Ascending aorta (tissue), 2 donors: Measurements from ENCODE around the gene SMURF2. TPM values are rescaled to one million over a fixed set of nuclear protein-coding genes. Genes with fewer than 3 reads are reported as not detected.

ENCODE experiments used
- DNase-seq, 2 donors: peaks; one replicate each; pipeline ENCODE4 v3.0.0-alpha.2; 2019; ENCODE audit warnings: low spot score in 2 of 2
- H3K27ac ChIP-seq, 2 donors: fragments of 200-600 bp; sonication (generic); one replicate each; pipeline ENCODE4 v1.5.1; 2016 to 2017; ENCODE audit warnings: mild to moderate bottlenecking in 1 of 2
- H3K27me3 ChIP-seq: fragments of 200-600 bp; sonication (generic); one replicate; pipeline ENCODE4 v1.5.1; 2017
- H3K36me3 ChIP-seq, 2 donors: fragments of 200-600 bp; sonication (generic); one replicate each; pipeline ENCODE4 v1.5.1; 2016
- H3K4me1 ChIP-seq, 2 donors: fragments of 200-600 bp; sonication (generic); one replicate each; pipeline ENCODE4 v1.5.1; 2016 to 2017; ENCODE audit warnings: mild to moderate bottlenecking in 1 of 2
- H3K4me3 ChIP-seq, 2 donors: fragments of 200-600 bp; sonication (generic); one replicate each; pipeline ENCODE4 v1.5.1; 2016 to 2017; ENCODE audit warnings: mild to moderate bottlenecking in 1 of 2
- H3K9me3 ChIP-seq, 2 donors: fragments of 200-600 bp; sonication (generic); one replicate each; pipeline ENCODE4 v1.5.1; 2016
- intact Hi-C: fragments of 100-400 bp; cut with DNase I; formaldehyde crosslinking; loops from one replicate; pipeline ENCODE4 v1.15.1; 2023
- total RNA-seq: library from RNA; depleted of rRNA; stranded (reverse); fragments of >200 nt; gene quantifications from one replicate; pipeline ENCODE4 v1.1.0, GENCODE V29; 2016
- TF ChIP-seq, protein P1 (sequence below), 3 experiments: fragments of 200-600 bp in 2 of 3; fragments of 450-650 bp in 1 of 3; sonication (generic) in 2 of 3; IDR thresholded peaks; one replicate each; pipeline ENCODE4 v1.5.1; 2016 to 2019; ENCODE audit warnings: antibody characterized with exemption in 3 of 3, mild to moderate bottlenecking in 1 of 3, moderate library complexity in 1 of 3

The SMURF2 gene
- total RNA-seq, 1 donor from 2014 or later, result 17.6 TPM

DNA sequence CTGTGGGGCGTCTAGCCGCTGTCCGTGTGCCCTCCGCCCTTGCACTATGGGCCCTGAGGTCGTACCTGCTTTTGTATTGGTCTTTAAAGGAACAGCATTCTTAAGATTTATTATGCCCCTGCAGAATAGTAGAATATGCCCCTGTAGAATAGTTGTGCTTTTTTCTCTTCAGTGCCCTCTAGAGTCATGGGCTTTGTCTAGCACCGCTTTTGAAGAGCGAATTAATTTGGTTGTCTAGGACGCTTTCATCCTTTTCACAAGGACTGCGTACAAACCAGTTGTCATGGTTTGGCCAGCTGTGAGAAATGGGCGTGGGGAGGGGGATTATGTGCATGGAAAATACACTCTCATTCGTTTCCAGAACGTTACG lies 154.7 kb downstream of the SMURF2 start:
- peaks cover 10 to 36% of the 10 kb centered on the region in 2 donors for H3K4me1 ChIP-seq
- H3K36me3 ChIP-seq, result peaks cover 36 to 58% of the 10 kb centered on the region in 2 donors
- no peak for DNase-seq
- intact Hi-C loops, result loop anchor here (2.0 to 10.0 kb wide), 5 partner anchors 155 to 735 kb away; partner anchors contain the start of genes CCDC47, FTSJ3, PSMC5 and SMURF2
- H3K27me3 ChIP-seq, result no peaks in the 10 kb centered on the region
- TF ChIP-seq, protein P1, sequence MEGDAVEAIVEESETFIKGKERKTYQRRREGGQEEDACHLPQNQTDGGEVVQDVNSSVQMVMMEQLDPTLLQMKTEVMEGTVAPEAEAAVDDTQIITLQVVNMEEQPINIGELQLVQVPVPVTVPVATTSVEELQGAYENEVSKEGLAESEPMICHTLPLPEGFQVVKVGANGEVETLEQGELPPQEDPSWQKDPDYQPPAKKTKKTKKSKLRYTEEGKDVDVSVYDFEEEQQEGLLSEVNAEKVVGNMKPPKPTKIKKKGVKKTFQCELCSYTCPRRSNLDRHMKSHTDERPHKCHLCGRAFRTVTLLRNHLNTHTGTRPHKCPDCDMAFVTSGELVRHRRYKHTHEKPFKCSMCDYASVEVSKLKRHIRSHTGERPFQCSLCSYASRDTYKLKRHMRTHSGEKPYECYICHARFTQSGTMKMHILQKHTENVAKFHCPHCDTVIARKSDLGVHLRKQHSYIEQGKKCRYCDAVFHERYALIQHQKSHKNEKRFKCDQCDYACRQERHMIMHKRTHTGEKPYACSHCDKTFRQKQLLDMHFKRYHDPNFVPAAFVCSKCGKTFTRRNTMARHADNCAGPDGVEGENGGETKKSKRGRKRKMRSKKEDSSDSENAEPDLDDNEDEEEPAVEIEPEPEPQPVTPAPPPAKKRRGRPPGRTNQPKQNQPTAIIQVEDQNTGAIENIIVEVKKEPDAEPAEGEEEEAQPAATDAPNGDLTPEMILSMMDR (IDR thresholded peaks at IDR 0.05), result peak in 2 of 3 experiments; percentile 45 to 56
- H3K27ac ChIP-seq, result peak overlapping the region; percentile 99 to 100
- peak overlapping the region; percentile 91 to 99 for H3K4me3 ChIP-seq
- H3K9me3 ChIP-seq, result no peaks in the 10 kb centered on the region

GRCh38 chr17:64506576-64507412 lies 155.3 kb downstream of the SMURF2 start, which contains the start of gene CEP95:
CEP95 (plus strand) TSS chr17:64506977; CDS start chr17:64507098, 121 bp downstream.
- H3K27ac ChIP-seq, result peak within 1 kb of the TSS; percentile 99 to 100
- no peaks in the 10 kb centered on the region for H3K9me3 ChIP-seq
- H3K4me3 ChIP-seq, result peak within 1 kb of the TSS; percentile 91 to 99
- intact Hi-C loops, result loop anchor here (1.0 to 10.0 kb wide), 6 partner anchors 9 to 734 kb away; partner anchors contain the start of genes CCDC47, FTSJ3, POLG2 and PSMC5
- peaks cover 40 to 59% of the 10 kb centered on the region in 2 donors for H3K36me3 ChIP-seq
- peak; percentile 76 to 98 for DNase-seq
- H3K4me1 ChIP-seq, result peaks cover 10 to 41% of the 10 kb centered on the region in 2 donors
- H3K27me3 ChIP-seq, result no peaks in the 10 kb centered on the region
- TF ChIP-seq, protein P1 (IDR thresholded peaks at IDR 0.05), result peak in 1 of 3 experiments; percentile 47

DNA sequence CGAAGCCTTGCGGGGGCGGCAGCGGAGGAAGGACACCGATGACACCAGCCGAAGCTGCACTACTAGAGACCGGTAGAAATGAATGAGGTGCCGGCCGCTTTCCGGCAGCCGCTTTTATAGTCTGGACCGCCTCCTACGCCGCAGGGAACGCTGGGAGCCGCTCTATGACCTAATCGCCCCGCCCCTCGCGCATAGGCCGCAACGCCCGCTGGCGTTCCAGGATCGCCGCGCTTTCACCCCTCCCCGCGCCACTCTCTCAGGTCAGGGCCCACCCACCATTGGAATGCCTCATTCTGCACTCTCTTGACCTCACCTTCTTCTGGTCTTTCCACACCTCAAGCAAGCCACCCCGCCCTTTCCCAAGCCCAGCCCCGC lies 155.9 kb downstream of the SMURF2 start, which contains the start of gene DDX5:
TSS of gene DDX5 (minus strand) at position 89 of the 375 bp plus-strand sequence. CDS start 170 bp downstream, outside the sequence.
- H3K9me3 ChIP-seq, result no peaks in the 10 kb centered on the region
- intact Hi-C loops, result loop anchor here (1.0 to 10.0 kb wide), 6 partner anchors 9 to 733 kb away; partner anchors contain the start of genes CCDC47, FTSJ3, POLG2 and PSMC5
- H3K27me3 ChIP-seq, result no peaks in the 10 kb centered on the region
- TF ChIP-seq, protein P1 (IDR thresholded peaks at IDR 0.05), result no peak
- DNase-seq, result peak; percentile 89 to 98
- peak within 1 kb of the TSS; percentile 99 to 100 for H3K27ac ChIP-seq
- peaks cover 44 to 59% of the 10 kb centered on the region in 2 donors for H3K36me3 ChIP-seq
- peak within 1 kb of the TSS; percentile 91 to 99 for H3K4me3 ChIP-seq
- H3K4me1 ChIP-seq, result peaks cover 13 to 42% of the 10 kb centered on the region in 2 donors

- intact Hi-C loops, result loop anchor here (1.0 to 10.0 kb wide), 6 partner anchors 8 to 733 kb away; partner anchors contain the start of genes CCDC47, FTSJ3, POLG2 and PSMC5
- Histone ChIP-seq H3K36me3 (peaks cover 50 to 59% of the 10 kb centered on the region in 2 donors), H3K4me1 (peaks cover 13 to 46% of the 10 kb centered on the region in 2 donors), H3K27ac (peak overlapping the region; percentile 99 to 100), H3K27me3 (no peaks in the 10 kb centered on the region), H3K4me3 (peak overlapping the region; percentile 91 to 99), H3K9me3 (no peaks in the 10 kb centered on the region)
- peak; percentile 50 to 94 for DNase-seq
- TF ChIP-seq, protein P1 (IDR thresholded peaks at IDR 0.05), result no peak
These were observed 156.5 kb downstream of the SMURF2 start for GRCh38 chr17:64505340-64506200.
